ENCODE results near the gene KDM2B. TPM values are rescaled to one million over a fixed set of nuclear protein-coding genes. Genes with fewer than 3 reads are reported as not detected.

KDM2B gene
- total and polyA plus RNA-seq, 10 of the 15 experiments (the other 5 are each of a cell fraction or from before 2014, with no cell fraction given): 13.6 to 124 (median 40.4) TPM

DNA sequence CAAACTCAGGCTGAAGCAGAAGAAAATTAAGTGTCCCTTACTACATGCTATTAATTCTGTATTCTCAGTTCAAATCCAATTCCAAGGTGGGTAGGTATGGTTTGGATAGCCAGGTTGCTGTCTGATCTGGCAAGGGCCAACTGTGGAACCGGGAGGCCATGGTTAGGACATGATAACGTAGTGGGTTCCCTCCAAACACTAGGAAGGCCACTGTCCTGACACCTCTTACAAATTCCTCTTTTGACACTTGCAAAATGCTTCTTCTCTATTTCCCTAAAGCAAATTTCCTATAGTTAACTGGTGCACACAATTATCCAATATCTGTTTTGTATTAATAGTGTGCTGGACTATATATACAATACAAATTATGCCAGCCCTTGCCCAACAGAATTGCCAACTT, 110.1 kb downstream of the KDM2B start (continued):
- TF ChIP-seq E4F1 (IDR thresholded peaks at IDR 0.05; ENCODE audit: borderline replicate concordance, partially characterized antibody): no peak

- no peaks in the 10 kb centered on the region for H3K27me3 ChIP-seq (replicated peaks in 1 of 2; ENCODE audit: control insufficient read depth in 2 of 2, insufficient read depth in 2 of 2, low read length in 1 of 2)
- no peak overlapping the region; the same call in 1 of the 2 replicates for H3K4me2 ChIP-seq (ENCODE audit: control insufficient read depth, insufficient read depth)
- BruUV-seq (replicated peaks): no TSS peak
- 69% methylated on average over 4 of the region's 4 CpGs for WGBS (ENCODE audit: insufficient coverage, insufficient replicate concordance, low lambda C conversion rate, missing lambda C conversion rate)
- ChIA-PET POLR2A (interaction anchor here (0.5 to 1.2 kb wide), 4 partner anchors 20 to 338 kb away, joined by 3 read pairs; no protein-coding TSS in a partner anchor), RAD21 (ENCODE audit: unreplicated experiment) (interaction anchor here (1.2 kb wide), 1 partner anchor 204 kb away, joined by 6 read pairs; no protein-coding TSS in a partner anchor), CTCF (interaction anchor here (0.6 to 1.0 kb wide), 4 partner anchors 9 to 1000 kb away, joined by 3 to 5 read pairs (median 4); no protein-coding TSS in a partner anchor), SMC1A (ENCODE audit: uncharacterized antibody, unreplicated experiment) (interaction anchor here (0.8 to 1.1 kb wide), 2 partner anchors 9 to 20 kb away, joined by 3 read pairs; no protein-coding TSS in a partner anchor)
- ATAC-seq (no peak), FAIRE-seq (no peak), DNase-seq (ENCODE audit: low read depth, low spot score) (no peak)
- in situ Hi-C loops (cut with MboI) (no loop called here), intact Hi-C loops (cut with micrococcal nuclease; ENCODE audit: unreplicated experiment) (no loop called here)
- H3K36me3 ChIP-seq (ENCODE audit: control insufficient read depth in 2 of 2, insufficient read depth in 2 of 2, low read length in 1 of 2): peaks cover 3% of the 10 kb centered on the region in 2 experiments
- H3K4me1 ChIP-seq (ENCODE audit: control insufficient read depth, insufficient read depth, low read length): peaks cover 2% of the 10 kb centered on the region; the same call in 1 of the 2 replicates
- no peaks in the 10 kb centered on the region for H3K9me3 ChIP-seq (replicated peaks; ENCODE audit: control insufficient read depth, insufficient read depth, low read length)
- no peak overlapping the region for H3K4me3 ChIP-seq
- peaks cover 8% of the 10 kb centered on the region; the same call in 1 of the 2 replicates for H4K20me1 ChIP-seq (ENCODE audit: control insufficient read depth, insufficient read depth)
- H3K79me2 ChIP-seq (ENCODE audit: control insufficient read depth, insufficient read depth, low read length): peaks cover 41% of the 10 kb centered on the region
- no peak overlapping the region for H3K27ac ChIP-seq (ENCODE audit: control insufficient read depth, insufficient read depth)
- no peak overlapping the region for H2AFZ ChIP-seq (ENCODE audit: control insufficient read depth, low read depth, low read length)
- H3K9ac ChIP-seq (ENCODE audit: control insufficient read depth, insufficient read depth, low read length): no peak overlapping the region
- TF ChIP-seq IRF3 (IDR thresholded peaks at IDR 0.05): no peak
- no peak for TF ChIP-seq CREM (IDR thresholded peaks at IDR 0.05; ENCODE audit: low read depth)
- TF ChIP-seq FOXM1 (IDR thresholded peaks at IDR 0.05; ENCODE audit: low read depth, low read length): no peak
- TF ChIP-seq NKRF (conservative IDR thresholded peaks at IDR 0.05): no peak
- TF ChIP-seq, protein P1, sequence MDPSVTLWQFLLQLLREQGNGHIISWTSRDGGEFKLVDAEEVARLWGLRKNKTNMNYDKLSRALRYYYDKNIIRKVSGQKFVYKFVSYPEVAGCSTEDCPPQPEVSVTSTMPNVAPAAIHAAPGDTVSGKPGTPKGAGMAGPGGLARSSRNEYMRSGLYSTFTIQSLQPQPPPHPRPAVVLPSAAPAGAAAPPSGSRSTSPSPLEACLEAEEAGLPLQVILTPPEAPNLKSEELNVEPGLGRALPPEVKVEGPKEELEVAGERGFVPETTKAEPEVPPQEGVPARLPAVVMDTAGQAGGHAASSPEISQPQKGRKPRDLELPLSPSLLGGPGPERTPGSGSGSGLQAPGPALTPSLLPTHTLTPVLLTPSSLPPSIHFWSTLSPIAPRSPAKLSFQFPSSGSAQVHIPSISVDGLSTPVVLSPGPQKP (IDR thresholded peaks at IDR 0.05; ENCODE audit: low read depth, low read length): no peak
- TF ChIP-seq FOS (IDR thresholded peaks at IDR 0.05; ENCODE audit: borderline replicate concordance, extremely low read depth, insufficient read length): no peak
- no peak for TF ChIP-seq ZSCAN29 (IDR thresholded peaks at IDR 0.05)
- TF ChIP-seq NFXL1 (IDR thresholded peaks at IDR 0.05; ENCODE audit: borderline replicate concordance): no peak
- no peak for TF ChIP-seq MXI1 (IDR thresholded peaks at IDR 0.05; ENCODE audit: low read depth, low read length)
- no peak for TF ChIP-seq ATF2 (IDR thresholded peaks at IDR 0.05; ENCODE audit: low read length)
- TF ChIP-seq ASH2L (IDR thresholded peaks at IDR 0.05; ENCODE audit: borderline replicate concordance, low read depth): no peak
- TF ChIP-seq SREBF2 (IDR thresholded peaks at IDR 0.05; ENCODE audit: low read length): no peak
Observed at GRCh38 chr12:121468499-121468801, 112.4 kb downstream of the KDM2B start.

All from GM12878 (cell line).